HepG2 (cell line): ENCODE results near the gene EIF2S2. TPM values are rescaled to one million over a fixed set of nuclear protein-coding genes. Genes with fewer than 3 reads are reported as not detected.

Experiments
- CENPT ChIP-seq: sonication (generic); formaldehyde crosslinking; IDR thresholded peaks from 2 replicates; pipeline ENCODE4 v1.8.0; 2022; ENCODE audit warnings: low read depth, mild to moderate bottlenecking, moderate library complexity, missing genetic modification reagents
- ESRRA ChIP-seq: sonication (generic); formaldehyde crosslinking; IDR thresholded peaks from 2 replicates; pipeline ENCODE4 v1.5.1; 2020; ENCODE audit warnings: mild to moderate bottlenecking, low read depth, missing genetic modification reagents
- FOXC1 ChIP-seq: sonication (generic); formaldehyde crosslinking; IDR thresholded peaks from 2 replicates; pipeline ENCODE4 v1.8.0; 2022; ENCODE audit warnings: mild to moderate bottlenecking, missing genetic modification reagents, borderline replicate concordance
- GABPB1 ChIP-seq: IDR thresholded peaks from 2 replicates; pipeline ENCODE4 v1.6.1; 2016; ENCODE audit warnings: mild to moderate bottlenecking, missing genetic modification reagents, moderate library complexity, missing compliant biosample characterization
- HMGA1 ChIP-seq: sonication (generic); formaldehyde crosslinking; conservative IDR thresholded peaks from 2 replicates; pipeline ENCODE4 v1.4.0; 2020; ENCODE audit warnings: missing genetic modification reagents
- IKZF1 ChIP-seq: fragments of 450-650 bp; IDR thresholded peaks from 2 replicates; pipeline ENCODE4 v1.7.1; 2016
- NFIB ChIP-seq: sonication (generic); formaldehyde crosslinking; IDR thresholded peaks from 2 replicates; pipeline ENCODE4 v1.9.0; 2021; ENCODE audit warnings: missing genetic modification reagents, mild to moderate bottlenecking, borderline replicate concordance
- NPAS2 ChIP-seq: sonication (generic); formaldehyde crosslinking; IDR thresholded peaks from 2 replicates; pipeline ENCODE4 v1.8.0; 2022; ENCODE audit warnings: mild to moderate bottlenecking, missing genetic modification reagents, borderline replicate concordance
- SCMH1 ChIP-seq: sonication (generic); formaldehyde crosslinking; IDR thresholded peaks from 2 replicates; pipeline ENCODE4 v1.9.0; 2021; ENCODE audit warnings: missing genetic modification reagents, mild to moderate bottlenecking, borderline replicate concordance
- TCF7 ChIP-seq: sonication (generic); IDR thresholded peaks from 2 replicates; pipeline ENCODE4 v1.6.1; 2016; ENCODE audit warnings: antibody characterized with exemption, low read depth
- ZBED4 ChIP-seq: sonication (generic); formaldehyde crosslinking; IDR thresholded peaks from 2 replicates; pipeline ENCODE4 v1.4.0; 2020; ENCODE audit warnings: missing genetic modification reagents, borderline replicate concordance
- ZNF18 ChIP-seq: sonication (generic); formaldehyde crosslinking; IDR thresholded peaks from 2 replicates; pipeline ENCODE4 v1.8.0; 2022; ENCODE audit warnings: mild to moderate bottlenecking, missing genetic modification reagents; ENCODE audit not compliant: insufficient replicate concordance
- ZNF564 ChIP-seq: sonication (generic); formaldehyde crosslinking; IDR thresholded peaks from 2 replicates; pipeline ENCODE4 v1.8.1; 2023; ENCODE audit warnings: mild to moderate bottlenecking, missing genetic modification reagents
- ZNF619 ChIP-seq: sonication (generic); formaldehyde crosslinking; IDR thresholded peaks from 2 replicates; pipeline ENCODE4 v1.4.0; 2020; ENCODE audit warnings: mild to moderate bottlenecking, missing genetic modification reagents
- ZNF776 ChIP-seq: sonication (generic); formaldehyde crosslinking; IDR thresholded peaks from 2 replicates; pipeline ENCODE4 v1.4.0; 2020; ENCODE audit warnings: mild to moderate bottlenecking, missing genetic modification reagents
- polyA plus RNA-seq, 8 experiments: library from polyadenylated mRNA; depleted of rRNA in 3 of 8; stranded (reverse) in 7 of 8; unstranded in 1 of 8; fragments of >200 nt; fragmentation: Illumina TruSeq in 4 of 8; extraction: Trizol in 4 of 8; gene quantifications; 2 replicates each; pipeline versions ENCODE4 v1.2.1 to v1.2.3, GENCODE V29; 2011 to 2016; ENCODE audit warnings: low read depth in 4 of 8, missing spikeins in 1 of 8, mixed read lengths in 1 of 8; ENCODE audit not compliant: insufficient read depth in 1 of 8
- total RNA-seq, 5 experiments: library from RNA; depleted of rRNA; stranded (reverse); fragments of >200 nt; fragmentation: Illumina TruSeq; extraction: Trizol; gene quantifications; 2 replicates each; pipeline ENCODE4 v1.2.3, GENCODE V29; 2016; ENCODE audit warnings: low read depth in 1 of 5
- TF ChIP-seq, protein P1 (sequence below): IDR thresholded peaks from 2 replicates; pipeline ENCODE4 v1.6.1; 2012; ENCODE audit warnings: low read length, improper control_type of control experiment
- TF ChIP-seq, protein P2 (sequence below): sonication (generic); formaldehyde crosslinking; IDR thresholded peaks from 2 replicates; pipeline ENCODE4 v1.5.0; 2020; ENCODE audit warnings: missing genetic modification reagents
- TF ChIP-seq, protein P3 (sequence below): sonication (generic); formaldehyde crosslinking; IDR thresholded peaks from 2 replicates; pipeline ENCODE4 v1.5.1; 2020; ENCODE audit warnings: mild to moderate bottlenecking, moderate library complexity, missing genetic modification reagents

The EIF2S2 gene
- total and polyA plus RNA-seq, 2 of the 13 experiments (the other 11 are each of a cell fraction or from before 2014, with no cell fraction given) = 126 to 213 TPM

DNA sequence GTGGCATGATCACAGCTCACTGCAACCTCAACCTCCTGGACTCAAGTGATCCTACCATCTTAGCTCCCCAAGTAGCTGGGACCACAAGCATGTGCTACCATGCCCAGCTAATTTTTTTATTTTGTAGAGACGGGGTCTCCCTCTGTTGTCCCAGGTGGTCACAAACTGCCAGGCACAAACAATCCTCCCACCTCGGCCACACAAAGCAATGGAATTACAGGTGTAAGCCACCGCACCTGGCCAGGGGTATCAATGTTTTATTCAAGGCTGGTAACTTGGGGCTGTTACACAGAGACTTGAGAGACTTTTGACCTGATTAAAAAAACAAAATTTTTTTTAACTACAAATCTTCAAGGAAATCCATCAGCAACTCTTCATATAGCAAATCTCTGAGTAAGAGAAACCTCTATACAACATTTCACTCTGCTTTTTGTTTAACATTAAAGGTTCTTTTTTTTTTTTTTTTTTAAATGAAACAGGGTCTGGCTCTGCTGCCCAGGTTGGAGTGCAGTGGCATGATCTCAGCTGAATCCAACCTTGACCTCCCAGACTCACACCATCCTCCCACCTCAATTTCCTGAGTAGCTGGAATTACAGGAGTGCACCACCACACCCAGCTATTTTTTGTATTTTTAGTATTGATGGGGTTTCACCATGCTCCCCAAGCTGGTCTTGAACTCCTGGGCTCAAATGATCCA is 5.9 kb downstream of the EIF2S2 start (continued):
- TF ChIP-seq NPAS2 (CRISPR knock-in tag) (no peak), ZBED4 (no peak), GABPB1 (CRISPR knock-in tag) (no peak), HMGA1 (no peak), CENPT (CRISPR knock-in tag) (no peak), ZNF18 (CRISPR knock-in tag) (peak; percentile 41), TCF7 (no peak), NFIB (CRISPR knock-in tag) (no peak), ESRRA (no peak), IKZF1 (no peak), ZNF776 (CRISPR knock-in tag) (no peak), ZNF564 (CRISPR knock-in tag) (no peak), ZNF619 (CRISPR knock-in tag) (no peak), FOXC1 (CRISPR knock-in tag) (0 out of 2 replicates have a peak, but pooled peaks have one; percentile 52), SCMH1 (CRISPR knock-in tag) (no peak)
- TF ChIP-seq, protein P1, sequence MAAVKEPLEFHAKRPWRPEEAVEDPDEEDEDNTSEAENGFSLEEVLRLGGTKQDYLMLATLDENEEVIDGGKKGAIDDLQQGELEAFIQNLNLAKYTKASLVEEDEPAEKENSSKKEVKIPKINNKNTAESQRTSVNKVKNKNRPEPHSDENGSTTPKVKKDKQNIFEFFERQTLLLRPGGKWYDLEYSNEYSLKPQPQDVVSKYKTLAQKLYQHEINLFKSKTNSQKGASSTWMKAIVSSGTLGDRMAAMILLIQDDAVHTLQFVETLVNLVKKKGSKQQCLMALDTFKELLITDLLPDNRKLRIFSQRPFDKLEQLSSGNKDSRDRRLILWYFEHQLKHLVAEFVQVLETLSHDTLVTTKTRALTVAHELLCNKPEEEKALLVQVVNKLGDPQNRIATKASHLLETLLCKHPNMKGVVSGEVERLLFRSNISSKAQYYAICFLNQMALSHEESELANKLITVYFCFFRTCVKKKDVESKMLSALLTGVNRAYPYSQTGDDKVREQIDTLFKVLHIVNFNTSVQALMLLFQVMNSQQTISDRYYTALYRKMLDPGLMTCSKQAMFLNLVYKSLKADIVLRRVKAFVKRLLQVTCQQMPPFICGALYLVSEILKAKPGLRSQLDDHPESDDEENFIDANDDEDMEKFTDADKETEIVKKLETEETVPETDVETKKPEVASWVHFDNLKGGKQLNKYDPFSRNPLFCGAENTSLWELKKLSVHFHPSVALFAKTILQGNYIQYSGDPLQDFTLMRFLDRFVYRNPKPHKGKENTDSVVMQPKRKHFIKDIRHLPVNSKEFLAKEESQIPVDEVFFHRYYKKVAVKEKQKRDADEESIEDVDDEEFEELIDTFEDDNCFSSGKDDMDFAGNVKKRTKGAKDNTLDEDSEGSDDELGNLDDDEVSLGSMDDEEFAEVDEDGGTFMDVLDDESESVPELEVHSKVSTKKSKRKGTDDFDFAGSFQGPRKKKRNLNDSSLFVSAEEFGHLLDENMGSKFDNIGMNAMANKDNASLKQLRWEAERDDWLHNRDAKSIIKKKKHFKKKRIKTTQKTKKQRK = no peak
- TF ChIP-seq, protein P2, sequence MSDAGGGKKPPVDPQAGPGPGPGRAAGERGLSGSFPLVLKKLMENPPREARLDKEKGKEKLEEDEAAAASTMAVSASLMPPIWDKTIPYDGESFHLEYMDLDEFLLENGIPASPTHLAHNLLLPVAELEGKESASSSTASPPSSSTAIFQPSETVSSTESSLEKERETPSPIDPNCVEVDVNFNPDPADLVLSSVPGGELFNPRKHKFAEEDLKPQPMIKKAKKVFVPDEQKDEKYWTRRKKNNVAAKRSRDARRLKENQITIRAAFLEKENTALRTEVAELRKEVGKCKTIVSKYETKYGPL (CRISPR knock-in tag) = no peak
- TF ChIP-seq, protein P3, sequence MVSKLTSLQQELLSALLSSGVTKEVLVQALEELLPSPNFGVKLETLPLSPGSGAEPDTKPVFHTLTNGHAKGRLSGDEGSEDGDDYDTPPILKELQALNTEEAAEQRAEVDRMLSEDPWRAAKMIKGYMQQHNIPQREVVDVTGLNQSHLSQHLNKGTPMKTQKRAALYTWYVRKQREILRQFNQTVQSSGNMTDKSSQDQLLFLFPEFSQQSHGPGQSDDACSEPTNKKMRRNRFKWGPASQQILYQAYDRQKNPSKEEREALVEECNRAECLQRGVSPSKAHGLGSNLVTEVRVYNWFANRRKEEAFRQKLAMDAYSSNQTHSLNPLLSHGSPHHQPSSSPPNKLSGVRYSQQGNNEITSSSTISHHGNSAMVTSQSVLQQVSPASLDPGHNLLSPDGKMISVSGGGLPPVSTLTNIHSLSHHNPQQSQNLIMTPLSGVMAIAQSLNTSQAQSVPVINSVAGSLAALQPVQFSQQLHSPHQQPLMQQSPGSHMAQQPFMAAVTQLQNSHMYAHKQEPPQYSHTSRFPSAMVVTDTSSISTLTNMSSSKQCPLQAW (CRISPR knock-in tag) = no peak
